Measurements from ENCODE around the gene SLC4A2. TPM values are rescaled to one million over a fixed set of nuclear protein-coding genes. Genes with fewer than 3 reads are reported as not detected.

SLC4A2 gene
- total RNA-seq, 4 donors from 2014 or later = 74.3 to 111 (median 91.4) TPM

DNA sequence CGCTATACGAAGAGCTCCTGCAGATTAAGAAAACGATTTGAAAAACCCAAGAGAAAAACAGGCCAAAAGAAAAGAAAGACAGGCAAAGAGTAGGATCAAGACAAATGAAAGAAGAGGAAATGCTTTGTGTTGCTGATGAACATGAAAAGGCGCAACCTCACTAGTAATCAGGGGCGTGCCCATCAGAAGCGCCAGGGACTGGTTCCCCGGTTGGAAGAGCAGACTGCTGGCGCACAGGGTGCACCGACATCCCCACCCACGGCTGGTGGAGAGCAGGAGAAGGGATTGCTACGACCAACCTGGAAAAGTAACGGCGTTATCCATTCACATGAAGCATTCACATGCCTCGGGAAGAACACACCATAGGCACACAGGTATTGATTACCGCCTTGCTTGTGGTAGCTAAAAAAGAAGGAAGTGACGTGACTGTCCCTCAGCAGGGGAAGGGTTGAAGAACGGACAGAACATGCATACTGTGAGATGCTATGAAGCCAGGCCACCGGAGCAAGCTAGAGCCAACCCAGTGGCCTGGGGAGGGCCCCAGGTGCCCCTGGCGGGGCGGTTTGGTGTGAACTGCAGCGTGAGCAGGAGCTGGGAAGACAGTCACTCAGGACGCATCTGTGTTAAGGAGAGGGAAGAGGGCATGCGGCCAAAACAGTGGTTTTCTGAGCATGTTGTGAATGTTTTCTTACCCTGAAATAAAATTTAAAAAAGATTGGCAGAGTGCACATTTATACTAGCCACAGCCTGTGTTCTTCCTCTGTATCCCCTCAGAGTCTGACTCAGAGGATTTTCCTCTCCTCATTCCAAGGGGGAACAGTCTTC, 45.2 kb downstream of the SLC4A2 start:
- Histone ChIP-seq H3K27me3 (no peaks in the 10 kb centered on the region), H3K4me3 (no peak overlapping the region), H3K36me3 (peaks cover 0 to 14% (median 0%) of the 10 kb centered on the region in 3 donors), H3K4me1 (peaks cover 0 to 50% (median 0%) of the 10 kb centered on the region in 4 donors), H3K27ac (no peak overlapping the region), H3K9me3 (no peaks in the 10 kb centered on the region)
- WGBS, 2 donors = 68 to 70% methylated on average over 23 of the region's 23 CpGs
- TF ChIP-seq CTCF (IDR thresholded peaks at IDR 0.05) (no peak), EP300 (IDR thresholded peaks at IDR 0.05) (no peak), POLR2A (IDR thresholded peaks at IDR 0.05) (no peak)
- peak in 1 of 2 donors; percentile 62 for DNase-seq (ENCODE audit: low spot score in 2 of 2)

- TF ChIP-seq CTCF (IDR thresholded peaks at IDR 0.05) (no peak), EP300 (IDR thresholded peaks at IDR 0.05) (no peak), POLR2A (IDR thresholded peaks at IDR 0.05) (no peak)
These were observed 48.5 kb downstream of the SLC4A2 start for GRCh38 chr7:151107882-151108281.

DNA sequence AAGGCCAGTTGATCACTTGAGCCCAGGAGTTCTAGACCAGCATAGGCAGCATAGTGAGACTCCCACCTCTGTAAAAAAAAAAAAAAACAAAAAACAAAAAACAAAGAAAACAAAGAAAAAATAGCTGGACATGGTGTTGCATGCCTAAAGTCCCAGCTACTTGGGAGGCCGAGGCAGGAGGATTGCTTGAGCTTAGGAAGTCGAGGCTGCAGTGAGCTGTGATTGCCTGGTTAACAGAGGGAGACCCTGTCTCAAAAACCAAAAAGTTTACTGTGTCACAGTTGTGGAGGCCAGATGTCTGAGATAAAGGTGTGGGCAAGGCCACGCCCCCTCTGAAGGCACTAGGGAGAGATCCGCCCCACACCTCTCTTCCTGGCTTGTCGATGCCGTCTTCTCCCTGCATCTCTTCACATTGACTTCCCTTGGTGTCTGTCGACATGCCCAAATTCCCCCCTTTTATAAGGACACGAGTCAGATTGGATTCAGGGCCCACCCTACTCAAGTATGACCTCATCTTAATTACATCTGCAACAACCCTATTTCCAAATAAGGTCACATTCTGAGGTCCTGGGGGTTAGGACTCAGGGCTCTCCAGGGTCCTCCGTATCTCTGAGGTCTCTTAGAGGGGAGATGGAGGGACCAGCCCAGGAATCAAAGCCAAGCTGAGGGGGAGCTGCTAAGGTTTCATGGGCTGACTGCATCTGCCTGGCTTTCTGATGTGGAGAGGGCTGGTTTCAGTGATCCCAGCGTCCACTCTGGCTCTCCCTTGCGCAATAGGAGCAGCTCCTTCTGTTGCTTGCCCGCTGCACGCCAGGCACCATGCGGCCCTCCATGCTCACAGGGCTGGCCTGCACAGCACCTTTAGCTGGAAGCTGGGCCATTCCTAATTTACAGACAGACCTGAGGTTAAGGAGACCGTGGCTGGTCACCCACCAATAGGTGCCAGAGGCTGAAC, 50.0 kb downstream of the SLC4A2 start:
- no peak overlapping the region for H3K4me3 ChIP-seq
- TF ChIP-seq CTCF (IDR thresholded peaks at IDR 0.05) (no peak), EP300 (IDR thresholded peaks at IDR 0.05) (no peak), POLR2A (IDR thresholded peaks at IDR 0.05) (no peak)
- H3K4me1 ChIP-seq = peaks cover 0 to 63% (median 7%) of the 10 kb centered on the region in 4 donors
- peak overlapping the region in 2 of 4 donors; percentile 35 to 43 for H3K27ac ChIP-seq
- peak in 1 of 2 donors; percentile 32 for DNase-seq (ENCODE audit: low spot score in 2 of 2)
- WGBS, 2 donors = 65 to 66% methylated on average over 15 of the region's 15 CpGs
- H3K27me3 ChIP-seq = no peaks in the 10 kb centered on the region
- peaks cover 0 to 10% (median 0%) of the 10 kb centered on the region in 3 donors for H3K36me3 ChIP-seq
- no peaks in the 10 kb centered on the region for H3K9me3 ChIP-seq

More at GRCh38 chr7:151107882-151108281, 48.5 kb downstream of the SLC4A2 start:
- Histone ChIP-seq H3K4me3 (no peak overlapping the region), H3K9me3 (no peaks in the 10 kb centered on the region), H3K4me1 (peaks cover 0 to 52% (median 3%) of the 10 kb centered on the region in 4 donors), H3K27me3 (no peaks in the 10 kb centered on the region), H3K27ac (peak overlapping the region in 1 of 4 donors; percentile 22), H3K36me3 (peaks cover 0 to 10% (median 0%) of the 10 kb centered on the region in 3 donors)
- no peak for DNase-seq (ENCODE audit: low spot score in 2 of 2)
- 86% methylated on average over 10 of the region's 10 CpGs for WGBS, 2 donors

DNA sequence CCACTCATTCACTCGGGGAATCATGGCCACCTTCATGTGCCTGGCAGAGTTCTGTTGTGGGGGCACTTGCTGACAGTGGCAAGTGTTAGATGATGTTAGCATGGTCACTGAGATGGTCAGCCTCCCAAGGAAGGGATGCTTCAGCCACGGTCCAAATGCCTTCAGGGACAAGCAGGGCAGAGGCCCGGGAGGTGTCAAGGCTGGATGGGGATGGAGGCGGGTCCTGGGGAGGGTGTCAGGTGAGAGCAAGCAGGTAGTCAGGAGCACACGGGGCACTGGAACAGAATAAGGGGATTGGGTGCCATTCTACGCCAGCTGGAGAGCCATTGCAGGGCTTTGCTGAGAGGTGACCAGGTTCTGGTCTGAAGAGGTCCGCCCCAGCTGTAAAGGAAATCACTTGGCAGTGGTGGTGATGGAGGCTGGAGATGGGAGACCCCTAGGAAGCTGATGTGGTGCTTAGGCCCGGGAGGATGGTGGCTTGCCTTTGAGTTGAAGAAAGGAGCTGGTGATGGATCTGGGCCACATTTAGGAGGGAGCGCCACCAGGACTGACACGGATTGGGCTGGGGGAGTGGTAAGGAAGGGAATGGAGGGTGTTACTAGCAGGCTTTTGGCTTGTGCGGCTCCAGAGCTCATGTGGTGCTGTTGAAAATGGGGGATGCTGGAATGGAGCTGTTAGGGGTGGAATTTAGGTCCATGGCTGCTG, 51.0 kb downstream of the SLC4A2 start:
- peaks cover 0 to 55% (median 7%) of the 10 kb centered on the region in 4 donors for H3K4me1 ChIP-seq
- 64 to 76% methylated on average over 10 to 11 of the region's 11 CpGs for WGBS, 2 donors
- peak overlapping the region in 2 of 4 donors; percentile 35 to 43 for H3K27ac ChIP-seq

More for the DNA sequence above, 51.0 kb downstream of the SLC4A2 start:
- TF ChIP-seq EP300 (IDR thresholded peaks at IDR 0.05) (no peak), POLR2A (IDR thresholded peaks at IDR 0.05) (no peak), CTCF (IDR thresholded peaks at IDR 0.05) (no peak)
- no peak for DNase-seq (ENCODE audit: low spot score in 2 of 2)
- Histone ChIP-seq H3K36me3 (peaks cover 0 to 7% (median 0%) of the 10 kb centered on the region in 3 donors), H3K9me3 (no peaks in the 10 kb centered on the region), H3K27me3 (no peaks in the 10 kb centered on the region), H3K4me3 (no peak overlapping the region)

Data from tibial nerve (tissue), 4 donors.